GM12891 (cell line): ENCODE measurements around the gene LCP2.

ENCODE experiments used
- PAX5 ChIP-seq: IDR thresholded peaks from 2 replicates; pipeline ENCODE4 v1.6.1; 2011; ENCODE audit warnings: low read length, moderate library complexity, mild to moderate bottlenecking; ENCODE audit not compliant: insufficient read depth, severe bottlenecking
- POLR2A ChIP-seq: IDR thresholded peaks from 2 replicates; pipeline ENCODE4 v1.6.1; 2011; ENCODE audit warnings: low read depth, low read length, control low read depth
- POLR2AphosphoS5 ChIP-seq: IDR thresholded peaks from 2 replicates; pipeline ENCODE4 v1.6.1; 2011; ENCODE audit warnings: low read depth, low read length, control low read depth
- POU2F2 ChIP-seq: IDR thresholded peaks from 2 replicates; pipeline ENCODE4 v1.6.1; 2011; ENCODE audit warnings: low read depth, mild to moderate bottlenecking, control low read depth, low read length, moderate library complexity
- SPI1 ChIP-seq: IDR thresholded peaks from 2 replicates; pipeline ENCODE4 v1.6.1; 2011; ENCODE audit warnings: low read depth, low read length, control low read depth
- TAF1 ChIP-seq: IDR thresholded peaks from 2 replicates; pipeline ENCODE4 v1.6.1; 2011; ENCODE audit warnings: low read depth, low read length, control low read depth

DNA sequence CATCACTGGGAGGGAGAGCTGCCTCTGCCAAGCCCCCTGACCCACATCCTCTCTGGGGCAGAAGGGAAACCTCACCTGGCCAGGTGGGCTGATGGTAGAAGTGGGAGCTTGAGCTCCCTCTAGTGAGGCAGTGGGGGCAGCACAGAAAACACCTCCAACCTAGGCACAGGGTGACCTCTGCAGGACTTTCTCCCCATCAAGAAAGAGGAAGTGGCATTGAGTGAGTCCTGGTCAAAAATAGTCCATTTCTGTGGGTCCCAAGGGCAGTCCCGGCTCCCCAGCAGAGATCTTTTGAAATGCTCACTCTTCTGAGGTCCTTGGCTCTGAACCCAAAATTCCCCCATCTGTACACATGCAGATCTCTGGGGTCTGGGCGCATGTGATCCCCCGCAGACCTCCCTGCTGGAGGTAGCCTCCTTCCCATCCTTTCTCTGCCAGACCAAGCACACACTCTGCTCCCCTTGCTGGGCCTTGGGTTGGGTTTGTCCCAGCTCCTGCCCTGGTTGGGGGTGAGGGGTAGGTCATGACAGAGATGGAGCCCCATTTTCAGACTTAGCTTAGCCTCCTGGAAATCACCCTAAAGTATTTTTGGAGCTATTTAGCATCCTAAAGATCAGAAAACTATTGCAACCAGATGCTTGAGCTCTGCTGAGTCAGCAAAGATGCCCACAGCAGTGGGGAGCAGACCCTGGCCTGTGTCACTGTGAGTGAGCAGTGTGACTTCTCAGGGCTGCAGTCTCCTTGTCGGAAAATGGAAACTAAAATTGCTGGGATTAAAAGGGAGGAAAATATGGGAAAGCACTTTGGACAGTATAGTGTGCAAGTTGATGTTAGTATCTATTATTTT, 41.6 kb upstream of the LCP2 start:
- no peak for TF ChIP-seq POLR2A
- TF ChIP-seq PAX5 = no peak
- TF ChIP-seq TAF1 = no peak
- no peak for TF ChIP-seq POLR2AphosphoS5
- peak; percentile 99 for TF ChIP-seq SPI1
- peak; percentile 57; the same call in 1 of the 2 replicates for TF ChIP-seq POU2F2
